ENCODE data around the gene CNTN4.
A peak's percentile ranks its signal among the peaks of the same experiment; 100 is the strongest.

CNTN4 gene

DNA sequence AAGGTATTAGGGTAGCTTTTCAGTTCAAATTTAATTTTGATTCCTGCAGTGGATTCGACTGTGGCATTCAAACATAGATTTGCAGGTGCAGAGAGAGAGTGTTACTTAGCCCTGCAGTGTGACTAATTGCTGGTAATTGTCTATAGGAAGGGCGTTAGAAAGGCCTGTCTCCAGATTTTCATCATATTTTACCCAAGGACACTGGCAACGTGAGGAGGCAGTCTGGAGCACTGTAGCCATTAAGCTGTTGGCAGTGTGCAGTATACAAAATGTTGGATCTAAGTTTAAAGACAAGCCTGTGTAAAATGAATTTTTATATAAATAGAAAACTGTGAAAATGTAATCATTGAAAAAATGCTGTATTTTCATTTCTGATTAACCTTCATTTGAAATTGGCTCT is 342.9 kb downstream of the CNTN4 start:
- no peak for DNase-seq

DNA sequence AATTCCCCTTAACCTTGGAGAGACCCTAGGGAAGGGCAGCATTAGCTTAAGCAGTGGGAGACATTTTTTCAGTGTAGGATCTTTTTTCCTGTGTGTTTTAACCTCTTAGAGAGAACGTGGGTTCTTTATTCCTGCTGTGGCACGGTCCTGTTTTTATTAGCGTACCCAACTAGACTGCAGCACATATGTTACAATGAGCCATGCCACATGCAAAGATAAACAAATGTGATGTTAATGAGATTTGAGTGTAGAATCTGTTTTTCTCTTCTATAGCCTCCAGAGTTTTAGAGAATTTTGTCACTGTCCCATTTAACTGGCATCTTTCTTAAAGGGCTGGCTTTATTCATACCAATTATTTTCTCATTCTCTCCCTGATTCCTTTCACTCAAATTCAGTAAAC is 347.5 kb downstream of the CNTN4 start:
- no peak for DNase-seq

DNA sequence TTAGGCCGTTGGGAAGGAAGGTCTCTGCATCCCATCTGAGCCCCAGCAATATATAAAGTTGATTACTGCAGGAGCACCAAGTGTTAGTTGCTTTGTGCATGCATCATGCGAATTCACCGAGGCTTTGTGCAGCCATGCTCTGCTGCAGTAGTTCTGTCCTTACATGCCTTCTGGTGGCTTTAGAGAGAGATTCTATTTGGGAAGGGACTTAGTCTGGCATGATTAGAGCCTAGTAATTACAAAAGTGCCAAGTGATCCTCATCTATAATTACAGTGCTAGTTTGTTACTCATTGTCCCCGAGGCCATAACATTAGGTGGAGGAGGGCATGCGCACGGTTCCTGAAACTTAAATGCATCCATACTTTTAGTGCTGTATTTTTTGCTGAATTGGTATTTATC is 353.6 kb downstream of the CNTN4 start:
- no peak for DNase-seq

DNA sequence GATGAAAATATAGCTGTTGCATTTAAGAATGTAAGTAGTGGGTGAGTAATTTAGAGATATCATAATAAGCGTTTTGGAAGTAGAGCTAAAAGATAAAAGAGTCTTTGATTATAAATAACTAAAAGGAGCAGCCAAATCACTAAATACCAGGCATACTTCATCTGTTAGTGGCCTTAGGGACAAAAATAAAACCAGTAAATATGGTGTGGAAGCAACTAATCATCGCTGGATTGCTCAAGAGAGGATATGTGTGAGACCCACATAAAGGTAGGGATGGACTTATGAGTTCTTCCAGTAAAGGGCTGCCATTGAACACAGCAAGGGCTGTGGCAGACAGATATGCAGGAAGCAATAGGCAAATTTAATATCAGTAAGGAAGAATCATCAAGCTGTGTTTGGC is 356.2 kb downstream of the CNTN4 start:
- no peak for DNase-seq

DNA sequence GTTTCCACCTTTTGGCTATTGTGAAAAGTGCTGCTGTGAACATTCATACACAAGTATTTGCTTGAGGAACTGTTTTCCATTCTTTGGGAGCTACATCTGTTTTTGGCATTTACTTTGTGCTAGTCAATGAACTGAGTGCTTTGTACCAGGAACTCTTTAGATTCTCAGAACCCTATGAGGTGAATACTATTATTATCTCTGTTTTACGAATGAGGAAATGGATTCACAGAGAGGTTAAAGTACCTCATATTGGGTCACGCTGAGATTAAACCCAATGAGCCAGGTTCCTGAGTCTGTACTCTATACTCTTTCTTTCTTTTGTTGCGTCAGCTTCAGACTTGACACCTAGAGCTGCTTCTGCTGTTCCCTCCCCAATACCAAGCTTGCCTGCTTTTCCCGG is 358.1 kb downstream of the CNTN4 start:
- no peak for DNase-seq

DNA sequence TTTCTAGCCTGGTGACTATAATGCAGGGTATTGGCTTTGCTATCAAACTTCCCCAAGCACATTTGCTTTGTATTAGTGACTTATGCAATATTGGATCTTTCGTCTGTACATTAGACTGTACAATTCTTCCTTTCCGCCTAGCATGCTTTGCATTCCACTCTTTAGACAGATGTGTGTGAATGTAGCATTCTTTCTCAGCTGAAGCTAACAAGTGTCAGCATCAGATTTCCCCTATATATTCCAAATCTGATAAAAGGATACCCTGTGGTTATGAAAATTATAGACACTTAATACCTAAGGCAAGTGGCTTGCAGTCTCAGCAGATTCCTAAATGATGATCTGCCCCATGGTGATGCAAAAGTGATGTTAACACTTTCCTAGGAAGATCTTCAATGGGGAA is 360.1 kb downstream of the CNTN4 start:
- no peak for DNase-seq

DNA sequence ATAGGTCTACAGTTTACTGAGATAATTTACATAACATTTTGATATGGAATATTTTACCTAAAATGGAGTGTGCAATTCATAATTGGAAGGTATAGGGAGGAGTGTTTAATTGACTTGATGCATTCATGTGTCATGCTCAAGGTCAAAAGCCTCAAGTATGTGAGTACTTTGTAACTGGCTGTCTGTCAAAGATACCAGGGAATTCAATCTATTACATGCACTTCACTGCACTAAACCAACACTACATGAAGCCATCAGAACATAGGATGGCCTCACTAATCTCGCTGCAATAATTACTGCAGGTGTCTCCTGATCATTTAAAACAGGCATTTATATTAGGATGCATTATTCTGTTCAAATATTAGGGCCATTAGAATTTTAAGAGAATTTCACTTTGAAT is 367.2 kb downstream of the CNTN4 start:
- no peak for DNase-seq

DNA sequence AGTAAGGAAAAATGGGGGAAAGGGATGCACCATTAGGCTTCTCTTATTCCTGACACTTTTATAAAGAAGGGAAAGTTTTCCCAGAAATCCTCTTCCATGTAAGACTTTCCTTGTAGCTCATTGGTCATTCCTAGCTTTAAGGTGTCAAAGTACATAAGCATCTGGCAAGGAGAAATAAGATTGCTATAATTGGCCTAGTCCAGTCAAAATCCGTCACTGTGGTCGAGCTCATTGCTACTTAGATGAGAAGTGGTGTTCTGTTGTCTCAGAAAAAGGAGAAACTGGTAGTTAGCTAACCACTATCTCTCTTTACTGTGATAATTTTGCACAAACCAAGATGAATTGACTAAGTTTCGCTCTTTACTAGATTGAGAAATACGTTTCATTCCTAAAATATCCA is 370.1 kb downstream of the CNTN4 start:
- no peak for DNase-seq

DNA sequence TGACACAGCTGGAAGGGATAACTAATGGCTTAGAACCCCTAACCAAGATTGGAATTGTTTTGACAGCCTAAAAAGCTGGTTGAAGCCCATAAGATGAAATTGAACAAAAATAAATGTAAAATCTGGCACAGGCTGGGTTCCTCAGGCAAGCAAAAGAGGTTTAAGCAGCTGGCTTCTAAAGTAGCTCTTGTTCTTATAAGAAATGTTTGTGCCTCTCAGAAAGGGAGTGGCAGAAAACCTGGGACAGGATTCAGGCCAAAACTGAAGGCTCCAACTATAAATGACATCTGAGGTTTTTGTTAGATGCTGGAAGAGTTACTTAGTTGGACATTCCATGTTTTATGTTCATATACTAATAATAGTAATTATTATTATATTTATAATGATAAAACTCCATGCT is 378.3 kb downstream of the CNTN4 start:
- no peak for DNase-seq

DNA sequence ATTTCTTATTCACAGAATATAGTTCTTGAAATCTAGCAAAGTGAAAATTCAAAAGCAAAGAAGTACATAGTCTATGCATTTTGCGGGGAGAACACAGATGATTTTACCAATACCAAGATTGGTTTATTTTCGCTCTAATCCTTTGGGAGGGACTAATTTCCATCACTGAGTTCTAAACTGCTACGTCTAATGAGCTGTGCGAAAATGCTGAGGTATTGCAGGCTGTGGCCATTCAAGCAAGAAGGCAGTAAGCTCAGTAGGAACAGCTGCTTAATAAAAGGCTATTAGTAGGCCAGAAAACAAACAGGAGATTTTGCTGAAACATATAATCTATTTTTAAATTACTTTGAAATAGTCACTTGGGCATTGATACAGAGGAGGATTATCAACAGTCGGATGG is 379.0 kb downstream of the CNTN4 start:
- DNase-seq = no peak

DNA sequence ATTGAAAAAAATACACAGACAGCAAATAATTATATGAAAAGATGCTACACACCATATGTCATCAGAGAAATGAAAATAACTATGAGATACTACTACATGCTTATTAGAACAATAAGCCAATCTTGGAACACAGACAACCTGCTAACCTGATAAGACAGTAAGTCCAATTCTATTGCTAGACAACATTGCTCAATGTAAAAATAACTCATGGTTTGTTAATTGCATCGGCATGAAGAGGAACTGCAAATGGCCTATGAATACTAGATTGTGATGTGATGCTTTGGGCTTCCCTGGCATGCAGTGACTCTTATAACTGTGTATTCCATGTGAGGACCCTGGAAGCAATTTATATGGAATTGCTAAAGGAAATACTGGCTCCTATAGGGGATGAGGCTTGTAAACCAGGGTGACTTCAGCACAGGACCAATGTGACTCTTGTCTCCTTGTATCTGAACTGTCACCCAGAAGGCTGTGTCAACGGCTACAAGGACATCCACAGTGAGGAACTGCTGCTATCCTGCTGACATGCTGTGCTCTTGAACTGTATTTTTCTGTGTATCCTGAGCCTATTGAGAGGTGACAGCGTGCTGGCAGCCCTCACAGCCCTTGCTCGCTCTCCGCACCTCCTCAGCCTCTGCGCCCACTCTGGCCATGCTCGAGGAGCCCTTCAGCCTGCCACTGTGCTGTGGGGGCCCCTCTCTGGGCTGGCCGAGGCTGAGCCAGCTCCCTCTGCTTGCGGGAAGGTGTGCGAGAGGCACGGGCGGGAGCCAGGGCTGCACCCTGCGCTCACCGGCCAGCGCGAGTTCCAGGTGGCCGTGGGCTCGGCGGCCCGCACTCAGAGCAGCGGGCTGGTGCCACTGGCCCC is 385.7 kb downstream of the CNTN4 start:
- no peak for DNase-seq

DNA sequence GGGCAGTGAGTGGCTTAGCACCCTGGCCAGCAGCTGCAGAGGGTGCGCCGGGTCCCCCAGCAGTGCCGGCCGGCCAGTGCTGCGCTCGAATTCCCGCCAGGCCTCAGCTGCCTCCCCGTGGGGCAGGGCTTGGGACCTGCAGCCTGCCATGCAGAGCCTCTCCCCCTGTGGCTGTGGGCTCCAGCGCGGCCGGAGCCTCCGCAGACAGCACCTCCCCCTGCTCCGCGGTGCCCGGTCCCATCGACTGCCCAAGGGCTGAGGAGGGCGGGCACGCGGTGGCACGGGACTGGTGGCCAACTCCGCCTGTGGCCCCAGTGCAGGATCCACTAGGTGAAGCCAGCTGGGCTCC is 386.3 kb downstream of the CNTN4 start:
- DNase-seq = no peak

DNA sequence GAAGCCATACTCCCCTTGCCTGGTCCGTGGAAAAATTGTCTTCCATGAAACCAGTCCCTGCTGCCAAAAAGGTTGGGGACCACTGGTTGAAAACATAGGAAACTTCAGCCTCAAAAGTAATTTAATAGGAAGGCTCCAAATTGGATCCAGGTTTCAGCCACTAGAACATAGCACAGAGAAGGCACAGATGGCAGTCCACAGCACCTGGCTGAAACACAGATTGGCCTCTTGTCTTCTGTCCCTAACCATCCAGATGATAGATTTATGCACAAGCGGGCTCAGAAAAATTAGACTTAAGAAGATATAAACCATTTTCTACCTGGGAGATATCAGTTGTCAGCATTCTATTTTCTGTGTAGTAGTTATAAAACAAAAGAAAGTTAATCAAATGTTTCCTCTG is 397.1 kb downstream of the CNTN4 start:
- no peak for DNase-seq

DNA sequence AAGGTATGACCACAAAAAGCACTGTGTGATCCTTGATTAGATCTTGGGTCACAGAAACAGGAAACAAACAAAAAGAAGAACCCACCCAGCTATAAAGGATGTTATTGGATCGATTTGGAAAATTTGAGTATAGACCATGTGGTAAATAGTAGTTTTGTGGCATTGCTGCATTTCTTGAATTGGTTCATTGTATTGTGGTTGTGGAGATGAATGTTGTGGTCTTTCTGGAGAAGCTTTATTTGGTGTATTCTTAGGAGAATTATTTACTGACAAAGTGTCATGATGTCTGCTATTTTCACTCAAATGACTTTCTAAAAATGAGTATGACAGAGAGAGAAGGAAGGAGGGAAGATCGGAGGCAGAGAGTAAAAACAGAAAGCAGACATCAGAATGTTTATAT is 406.2 kb downstream of the CNTN4 start:
- no peak for DNase-seq

DNA sequence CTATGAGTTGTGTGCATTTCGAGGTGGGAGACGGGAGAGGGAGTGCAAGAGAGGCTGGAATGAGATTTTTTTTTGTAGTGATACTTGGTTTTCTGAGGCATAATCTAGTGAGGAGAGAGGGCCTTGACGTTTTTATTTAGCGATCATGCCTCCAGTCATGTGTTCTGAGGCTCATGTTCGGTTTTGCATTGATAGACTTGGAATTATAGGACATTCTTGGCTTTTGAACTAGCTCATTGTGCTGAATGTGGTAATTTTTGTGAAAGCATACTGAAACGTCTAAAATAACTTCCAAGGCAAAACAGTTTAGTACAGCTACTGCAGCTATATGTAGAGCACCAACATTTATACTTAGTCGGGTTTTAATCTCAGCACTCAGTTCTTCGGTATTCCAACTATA is 408.1 kb downstream of the CNTN4 start:
- no peak for DNase-seq

DNA sequence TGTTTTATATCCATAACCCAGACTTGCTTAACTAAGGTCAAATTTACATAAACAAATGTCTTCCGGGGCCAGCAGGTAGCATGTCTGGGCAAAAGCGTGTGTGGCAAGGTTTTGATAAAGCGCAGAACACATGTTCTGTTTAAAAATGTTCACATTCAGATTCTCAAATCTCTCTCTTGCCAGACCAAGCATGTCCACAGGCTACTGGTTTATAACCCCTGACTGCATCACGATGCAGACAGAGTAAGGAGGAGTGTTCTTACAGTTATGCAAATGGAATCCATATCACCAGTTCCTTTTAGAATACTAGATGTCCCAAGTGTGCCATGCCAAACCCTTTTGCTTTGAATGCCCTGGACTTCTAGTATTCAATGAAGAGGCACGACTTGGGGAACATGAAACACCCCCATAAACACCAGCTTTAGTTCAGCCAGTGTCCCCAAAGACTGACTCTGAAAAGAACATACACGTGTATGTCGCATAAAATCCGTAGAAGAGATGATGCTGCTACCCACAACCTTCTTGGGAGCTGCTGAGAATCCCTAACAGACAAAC is 412.0 kb downstream of the CNTN4 start:
- no peak for DNase-seq

DNA sequence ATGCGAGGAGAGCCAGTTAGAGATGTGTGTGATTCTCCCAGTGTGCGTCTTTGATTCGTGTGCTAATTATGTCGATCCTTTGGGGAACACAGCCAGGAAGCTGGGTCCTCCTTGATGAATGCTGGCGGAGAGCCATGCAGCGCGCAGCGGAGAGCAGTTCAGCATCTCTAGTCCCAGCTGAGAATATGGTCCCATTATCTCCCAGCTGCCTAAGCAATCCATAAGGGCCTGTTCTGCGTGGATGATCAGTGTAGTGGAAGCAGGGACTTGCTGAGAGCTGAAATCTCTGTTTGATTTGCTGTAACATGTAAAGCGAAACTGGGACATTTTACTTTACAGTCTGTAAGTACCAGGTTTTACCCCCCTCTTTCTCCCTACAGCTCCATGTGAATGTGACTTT is 412.7 kb downstream of the CNTN4 start:
- DNase-seq = peak; percentile 67

DNA sequence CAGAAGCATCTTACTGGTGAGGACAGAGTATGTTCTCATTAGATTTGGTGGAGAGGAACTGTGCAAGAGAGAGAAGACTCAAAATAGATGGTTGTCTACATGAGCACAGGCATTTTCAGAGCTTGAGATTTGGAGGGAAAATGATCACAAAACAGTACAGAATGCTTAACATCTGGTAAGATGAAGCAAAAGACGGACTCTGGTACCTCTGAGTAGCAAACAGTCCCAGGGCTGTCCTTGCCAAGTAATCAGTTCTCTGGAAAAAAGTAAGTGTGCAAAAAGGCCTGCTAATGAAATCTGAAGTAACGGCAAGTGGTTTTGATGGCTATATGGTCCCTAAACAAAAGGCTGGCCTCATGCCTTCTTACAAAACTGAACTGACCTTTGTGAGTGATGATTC is 414.2 kb downstream of the CNTN4 start:
- DNase-seq = no peak

DNA sequence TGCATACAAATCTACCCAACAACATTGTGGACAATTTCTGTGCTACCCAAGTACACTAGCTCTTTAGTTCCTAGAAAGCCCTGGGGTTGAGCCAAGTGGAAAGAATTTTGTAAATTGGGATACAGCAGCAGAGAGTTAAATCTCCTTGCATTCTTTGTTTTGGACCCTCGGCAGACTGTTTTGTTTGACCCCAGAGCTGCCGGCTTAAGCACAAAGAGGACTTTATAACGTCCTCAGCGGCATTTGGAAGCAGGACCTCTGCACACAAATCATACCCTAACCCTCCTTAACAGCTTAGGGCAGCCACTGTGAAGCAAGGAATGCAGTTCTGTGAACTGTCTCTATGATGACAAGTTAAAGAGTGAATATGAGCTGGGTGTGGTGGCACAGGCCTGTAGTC is 415.3 kb downstream of the CNTN4 start:
- DNase-seq = no peak

DNA sequence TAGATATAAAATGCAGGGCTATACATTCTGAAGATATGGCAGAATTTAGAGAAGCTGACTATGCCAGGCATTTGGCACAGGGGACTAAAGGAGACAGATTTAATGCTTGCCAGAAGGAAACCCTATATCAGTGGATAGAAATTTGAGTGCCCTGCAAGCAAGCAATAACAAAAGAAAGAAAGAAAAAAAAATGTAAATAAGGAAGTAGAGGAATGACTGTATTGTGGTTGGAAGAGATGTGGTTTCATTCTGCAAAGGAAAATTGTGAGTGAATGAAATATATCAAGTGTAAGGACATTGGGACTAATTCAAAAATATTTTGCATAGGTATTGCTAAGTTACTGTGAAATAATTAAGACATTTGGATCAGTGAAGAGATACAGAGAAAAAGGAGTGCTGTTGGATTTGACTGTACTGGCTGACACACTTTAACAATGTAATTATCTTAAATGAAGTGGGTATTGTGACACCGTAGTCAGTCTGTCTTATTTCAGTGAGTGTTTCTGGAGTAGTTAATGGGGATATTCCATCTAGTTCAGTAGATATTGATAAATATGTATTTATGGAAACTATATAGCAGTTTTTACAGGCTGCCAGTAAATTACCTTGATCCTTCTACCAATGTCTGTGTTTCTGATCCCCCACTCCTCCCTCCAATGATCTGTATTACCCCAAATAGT is 418.2 kb downstream of the CNTN4 start:
- no peak for DNase-seq

DNA sequence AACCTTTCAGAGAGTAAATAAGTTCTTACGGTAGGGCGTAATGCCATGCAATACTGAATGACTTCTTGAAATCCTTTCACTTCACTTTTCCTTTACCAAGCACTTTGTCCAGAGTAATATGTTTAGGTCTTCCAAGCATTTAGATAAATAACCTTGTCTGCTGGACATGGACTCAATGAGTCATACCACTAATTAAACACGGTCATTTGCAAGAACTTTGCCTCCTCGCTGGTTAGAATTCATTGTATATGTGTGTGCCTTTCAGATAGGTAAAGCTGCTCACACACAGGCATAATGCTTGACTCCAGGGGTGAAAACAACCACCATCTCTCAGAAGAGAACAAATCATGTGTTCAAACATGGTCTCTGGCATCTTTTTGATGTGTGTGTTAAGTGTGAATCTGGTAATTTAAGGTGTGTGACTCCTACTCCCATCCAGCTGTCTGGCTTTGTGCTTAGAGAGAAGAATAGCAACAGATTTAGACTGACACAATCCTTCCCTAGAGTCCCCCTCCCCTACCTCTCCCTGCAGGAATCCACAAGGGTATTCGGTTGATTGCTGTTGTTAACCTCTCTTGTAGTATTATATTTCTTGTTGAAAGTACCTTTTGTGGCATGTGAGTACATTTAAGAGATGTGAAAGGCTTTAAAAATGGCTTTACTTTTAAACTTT is 419.0 kb downstream of the CNTN4 start:
- DNase-seq = no peak

DNA sequence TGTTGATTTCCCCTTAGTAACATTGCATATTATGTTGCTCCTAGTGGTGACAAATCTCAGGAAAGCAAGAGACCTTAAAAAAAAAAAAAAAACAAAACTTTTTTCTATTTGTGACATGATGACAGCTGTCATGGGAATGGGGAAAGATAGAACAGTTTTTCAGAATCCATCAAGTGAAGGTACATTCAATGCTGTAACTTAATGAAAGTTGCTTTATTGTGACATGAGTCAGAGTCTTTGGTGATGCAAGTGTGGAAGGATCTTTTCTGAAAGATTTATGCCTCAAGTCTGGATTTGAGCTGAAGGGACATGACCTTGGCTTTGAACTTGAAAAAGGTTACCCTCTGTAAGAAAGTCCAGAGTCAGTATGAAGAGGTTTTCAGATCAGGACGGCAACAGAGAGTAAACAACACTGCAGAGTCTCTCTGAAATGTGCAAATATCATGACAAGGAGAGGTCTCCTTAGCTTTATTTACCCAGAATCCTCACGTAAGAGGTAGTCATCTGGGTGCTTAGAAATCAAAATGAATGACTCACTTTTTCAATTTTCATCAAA is 424.7 kb downstream of the CNTN4 start:
- DNase-seq = no peak

DNA sequence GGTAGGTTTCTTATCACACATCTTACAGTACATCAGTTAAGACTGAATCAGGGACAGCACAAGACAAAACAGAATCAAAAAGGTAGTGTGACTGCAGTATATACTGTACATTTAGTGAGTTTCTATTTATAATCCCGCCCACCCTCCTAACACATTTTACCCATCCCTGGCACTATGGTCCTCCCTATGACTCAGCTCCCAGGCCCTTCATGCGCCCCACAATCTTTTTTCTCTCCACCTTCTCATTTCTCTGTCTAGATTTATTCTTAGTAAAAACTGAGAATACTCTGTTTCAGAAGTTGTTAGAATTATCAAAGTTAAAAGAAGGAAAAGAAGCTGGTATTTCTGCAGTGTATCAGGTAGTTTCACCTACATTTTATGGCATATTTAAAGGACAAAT is 427.3 kb downstream of the CNTN4 start:
- no peak for DNase-seq

DNA sequence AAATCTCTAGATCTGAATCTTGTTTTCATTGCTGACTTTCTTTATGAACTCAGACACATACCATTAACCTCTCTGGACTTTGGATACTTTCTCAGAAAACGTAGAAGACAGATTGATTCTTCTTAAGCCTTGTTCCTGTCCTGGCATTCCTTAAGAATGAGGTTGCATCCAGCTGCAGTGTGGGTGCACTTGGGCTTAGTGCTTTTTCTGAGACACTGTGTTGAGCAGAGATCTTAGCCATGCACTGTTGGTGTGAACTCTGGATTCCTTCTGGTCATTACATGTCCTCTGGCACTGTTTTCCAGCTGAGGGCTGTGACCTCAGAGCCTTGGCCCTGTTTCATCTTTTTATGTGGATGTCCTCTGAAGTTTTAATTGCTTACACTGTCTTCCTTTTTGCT is 428.3 kb downstream of the CNTN4 start:
- no peak for DNase-seq

Measured in COR-L47 (cell line).